Ishikawa (cell line): Measurements from ENCODE around the gene CCL11.

ENCODE experiments used
- FOXM1 ChIP-seq: IDR thresholded peaks from 2 replicates; pipeline ENCODE4 v1.6.1; 2012; ENCODE audit warnings: low read depth, borderline replicate concordance
- MAX ChIP-seq: IDR thresholded peaks from 2 replicates; pipeline ENCODE4 v1.6.1; 2012
- TAF1 ChIP-seq: IDR thresholded peaks from 2 replicates; pipeline ENCODE4 v1.6.1; 2012; ENCODE audit warnings: low read depth, mild to moderate bottlenecking
- TCF12 ChIP-seq: IDR thresholded peaks from 2 replicates; pipeline ENCODE4 v1.6.1; 2012; ENCODE audit warnings: low read depth
- TEAD4 ChIP-seq: IDR thresholded peaks from 2 replicates; pipeline ENCODE4 v1.6.1; 2012
- USF1 ChIP-seq: IDR thresholded peaks from 2 replicates; pipeline ENCODE4 v1.6.1; 2012
- YY1 ChIP-seq: IDR thresholded peaks from 2 replicates; pipeline ENCODE4 v1.6.1; 2012; ENCODE audit warnings: low read depth
- ZBTB7A ChIP-seq: IDR thresholded peaks from 2 replicates; pipeline ENCODE4 v1.6.1; 2012; ENCODE audit warnings: low read depth
- TF ChIP-seq, protein P1 (sequence below): IDR thresholded peaks from 2 replicates; pipeline ENCODE4 v1.6.1; 2012; ENCODE audit warnings: low read depth, mild to moderate bottlenecking

DNA sequence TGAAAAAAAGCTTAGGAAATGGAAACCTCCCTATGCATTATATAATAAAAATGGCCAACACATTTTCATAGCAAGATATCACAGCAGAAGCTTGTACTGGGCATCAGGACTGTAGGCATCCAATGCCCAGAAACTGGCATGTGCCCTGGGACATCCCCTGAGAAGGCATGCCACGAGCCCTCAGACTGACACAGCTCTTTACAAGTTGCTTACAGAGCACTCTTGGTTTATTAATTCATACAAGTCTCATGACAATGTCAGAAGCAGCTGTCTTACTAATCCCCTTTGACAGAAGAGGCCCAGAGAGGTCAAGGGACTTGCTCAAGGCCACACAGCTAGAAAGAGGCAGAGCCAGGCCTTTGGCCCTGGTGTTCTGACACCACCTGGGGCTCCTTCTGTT is 36.1 kb upstream of the CCL11 start:
- TF ChIP-seq MAX (no peak), TCF12 (no peak), YY1 (no peak), FOXM1 (no peak), TAF1 (no peak), ZBTB7A (no peak), TEAD4 (no peak), USF1 (no peak)
- TF ChIP-seq, protein P1, sequence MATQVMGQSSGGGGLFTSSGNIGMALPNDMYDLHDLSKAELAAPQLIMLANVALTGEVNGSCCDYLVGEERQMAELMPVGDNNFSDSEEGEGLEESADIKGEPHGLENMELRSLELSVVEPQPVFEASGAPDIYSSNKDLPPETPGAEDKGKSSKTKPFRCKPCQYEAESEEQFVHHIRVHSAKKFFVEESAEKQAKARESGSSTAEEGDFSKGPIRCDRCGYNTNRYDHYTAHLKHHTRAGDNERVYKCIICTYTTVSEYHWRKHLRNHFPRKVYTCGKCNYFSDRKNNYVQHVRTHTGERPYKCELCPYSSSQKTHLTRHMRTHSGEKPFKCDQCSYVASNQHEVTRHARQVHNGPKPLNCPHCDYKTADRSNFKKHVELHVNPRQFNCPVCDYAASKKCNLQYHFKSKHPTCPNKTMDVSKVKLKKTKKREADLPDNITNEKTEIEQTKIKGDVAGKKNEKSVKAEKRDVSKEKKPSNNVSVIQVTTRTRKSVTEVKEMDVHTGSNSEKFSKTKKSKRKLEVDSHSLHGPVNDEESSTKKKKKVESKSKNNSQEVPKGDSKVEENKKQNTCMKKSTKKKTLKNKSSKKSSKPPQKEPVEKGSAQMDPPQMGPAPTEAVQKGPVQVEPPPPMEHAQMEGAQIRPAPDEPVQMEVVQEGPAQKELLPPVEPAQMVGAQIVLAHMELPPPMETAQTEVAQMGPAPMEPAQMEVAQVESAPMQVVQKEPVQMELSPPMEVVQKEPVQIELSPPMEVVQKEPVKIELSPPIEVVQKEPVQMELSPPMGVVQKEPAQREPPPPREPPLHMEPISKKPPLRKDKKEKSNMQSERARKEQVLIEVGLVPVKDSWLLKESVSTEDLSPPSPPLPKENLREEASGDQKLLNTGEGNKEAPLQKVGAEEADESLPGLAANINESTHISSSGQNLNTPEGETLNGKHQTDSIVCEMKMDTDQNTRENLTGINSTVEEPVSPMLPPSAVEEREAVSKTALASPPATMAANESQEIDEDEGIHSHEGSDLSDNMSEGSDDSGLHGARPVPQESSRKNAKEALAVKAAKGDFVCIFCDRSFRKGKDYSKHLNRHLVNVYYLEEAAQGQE = no peak
